Peyer's patch (tissue), 4 donors: Measurements from ENCODE around the gene PSD4. TPM values are rescaled to one million over a fixed set of nuclear protein-coding genes. Genes with fewer than 3 reads are reported as not detected.
A peak's percentile ranks its signal among the peaks of the same experiment; 100 is the strongest.

Source experiments
- DNase-seq, 3 donors: peaks; one replicate each; pipeline ENCODE4 v3.0.0-alpha.2; 2017 to 2019
- H3K27ac ChIP-seq, 4 donors: fragments of 200-600 bp; sonication (generic); one replicate each; pipeline ENCODE4 v1.5.1; 2016 to 2019
- H3K27me3 ChIP-seq, 2 donors: fragments of 200-600 bp; sonication (generic); one replicate each; pipeline ENCODE4 v1.5.1; 2019
- H3K36me3 ChIP-seq, 3 donors: fragments of 200-600 bp; sonication (generic); one replicate each; pipeline ENCODE4 v1.5.1; 2016 to 2019
- H3K4me1 ChIP-seq, 4 donors: fragments of 200-600 bp; sonication (generic); one replicate each; pipeline ENCODE4 v1.5.1; 2016 to 2019
- H3K4me3 ChIP-seq, 4 donors: fragments of 200-600 bp; sonication (generic); 1 replicate in 3 of 4; 2 replicates in 1 of 4; pipeline ENCODE4 v1.5.1; 2016 to 2019; ENCODE audit warnings: mild to moderate bottlenecking in 1 of 4
- H3K9me3 ChIP-seq, 4 donors: fragments of 200-600 bp; sonication (generic); one replicate each; pipeline ENCODE4 v1.5.1; 2016 to 2019; ENCODE audit warnings: mild to moderate bottlenecking in 1 of 4
- POLR2A ChIP-seq, 2 donors: fragments of 450-650 bp; IDR thresholded peaks; one replicate each; pipeline ENCODE4 v1.5.1; 2017; ENCODE audit warnings: antibody characterized with exemption in 2 of 2, mild to moderate bottlenecking in 2 of 2, moderate library complexity in 2 of 2
- total RNA-seq, 4 donors: library from RNA; depleted of rRNA; stranded (reverse); fragments of >200 nt; gene quantifications; one replicate each; pipeline ENCODE4 v1.1.0, GENCODE V29; 2016
- TF ChIP-seq, protein P1 (sequence below), 6 experiments: fragments of 450-650 bp in 4 of 6; fragments of 200-600 bp in 2 of 6; sonication (generic) in 1 of 6; IDR thresholded peaks; one replicate each; pipeline ENCODE4 v1.5.1; 2017 to 2019; ENCODE audit warnings: antibody characterized with exemption in 6 of 6, mild to moderate bottlenecking in 3 of 6, moderate library complexity in 1 of 6

Gene PSD4
- total RNA-seq, 4 donors from 2014 or later = 125 to 284 (median 212) TPM

DNA sequence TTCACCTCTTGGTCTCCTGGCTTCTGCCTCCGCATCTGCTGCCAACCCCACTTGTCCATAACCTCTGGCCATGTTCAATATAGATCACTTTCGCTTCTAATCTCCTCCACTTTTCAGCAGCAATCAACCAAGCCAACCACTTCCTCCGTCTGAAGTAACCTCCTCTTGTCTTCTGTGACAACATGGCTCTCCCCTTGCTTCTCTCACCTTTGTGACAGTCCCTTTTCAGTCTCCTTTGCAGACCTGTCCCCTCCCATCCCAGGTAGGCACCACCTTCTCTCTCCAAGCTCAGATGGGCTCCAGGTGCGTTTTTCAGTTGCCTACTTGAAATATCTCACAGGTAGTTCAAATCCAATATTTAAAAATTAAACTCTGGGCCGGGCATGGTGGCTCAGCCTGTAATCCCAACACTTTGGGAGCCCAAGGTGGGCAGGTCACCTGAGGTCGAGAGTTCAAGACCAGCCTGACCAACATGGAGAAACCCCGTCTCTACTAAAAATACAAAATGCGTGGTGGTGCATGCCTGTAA, 4.7 kb upstream of the PSD4 start:
- no peaks in the 10 kb centered on the region for H3K36me3 ChIP-seq
- peak overlapping the region; percentile 30 to 86 (median 64) for H3K27ac ChIP-seq
- H3K27me3 ChIP-seq = no peaks in the 10 kb centered on the region
- peak overlapping the region in 1 of 4 donors; percentile 6 for H3K4me3 ChIP-seq
- no peaks in the 10 kb centered on the region for H3K9me3 ChIP-seq
- peaks cover 3 to 37% (median 19%) of the 10 kb centered on the region in 4 donors for H3K4me1 ChIP-seq
- no peak for TF ChIP-seq POLR2A (IDR thresholded peaks at IDR 0.05)
- TF ChIP-seq, protein P1, sequence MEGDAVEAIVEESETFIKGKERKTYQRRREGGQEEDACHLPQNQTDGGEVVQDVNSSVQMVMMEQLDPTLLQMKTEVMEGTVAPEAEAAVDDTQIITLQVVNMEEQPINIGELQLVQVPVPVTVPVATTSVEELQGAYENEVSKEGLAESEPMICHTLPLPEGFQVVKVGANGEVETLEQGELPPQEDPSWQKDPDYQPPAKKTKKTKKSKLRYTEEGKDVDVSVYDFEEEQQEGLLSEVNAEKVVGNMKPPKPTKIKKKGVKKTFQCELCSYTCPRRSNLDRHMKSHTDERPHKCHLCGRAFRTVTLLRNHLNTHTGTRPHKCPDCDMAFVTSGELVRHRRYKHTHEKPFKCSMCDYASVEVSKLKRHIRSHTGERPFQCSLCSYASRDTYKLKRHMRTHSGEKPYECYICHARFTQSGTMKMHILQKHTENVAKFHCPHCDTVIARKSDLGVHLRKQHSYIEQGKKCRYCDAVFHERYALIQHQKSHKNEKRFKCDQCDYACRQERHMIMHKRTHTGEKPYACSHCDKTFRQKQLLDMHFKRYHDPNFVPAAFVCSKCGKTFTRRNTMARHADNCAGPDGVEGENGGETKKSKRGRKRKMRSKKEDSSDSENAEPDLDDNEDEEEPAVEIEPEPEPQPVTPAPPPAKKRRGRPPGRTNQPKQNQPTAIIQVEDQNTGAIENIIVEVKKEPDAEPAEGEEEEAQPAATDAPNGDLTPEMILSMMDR (IDR thresholded peaks at IDR 0.05) = no peak
- peak; percentile 18 to 62 (median 50) for DNase-seq

DNA sequence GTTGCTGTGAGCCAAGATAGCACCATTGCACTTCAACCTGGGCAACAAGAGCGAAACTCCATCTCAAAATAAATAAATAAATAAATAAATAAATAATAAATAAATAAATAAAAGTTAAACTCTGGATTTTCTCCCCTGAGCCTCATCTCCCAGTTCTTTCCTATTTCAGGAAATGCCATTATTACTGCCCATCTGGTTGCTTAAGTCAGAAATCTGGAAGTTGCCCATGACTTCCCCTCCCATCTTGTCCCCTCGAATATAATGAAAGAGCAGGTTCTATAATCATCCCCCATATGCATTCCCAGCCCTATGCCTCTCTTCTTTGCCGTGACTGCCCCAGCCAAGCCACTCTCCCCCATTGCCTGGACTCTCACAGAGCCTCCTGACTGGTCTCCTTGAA, 4.2 kb upstream of the PSD4 start:
- no peaks in the 10 kb centered on the region for H3K9me3 ChIP-seq
- H3K4me1 ChIP-seq = peaks cover under 1 to 31% (median 19%) of the 10 kb centered on the region in 4 donors
- H3K27ac ChIP-seq = peak overlapping the region in 1 of 4 donors; percentile 76
- H3K27me3 ChIP-seq = no peaks in the 10 kb centered on the region
- peak in 1 of 3 donors; percentile 25 for DNase-seq
- no peak for TF ChIP-seq POLR2A (IDR thresholded peaks at IDR 0.05)
- TF ChIP-seq, protein P1 (IDR thresholded peaks at IDR 0.05) = no peak
- no peaks in the 10 kb centered on the region for H3K36me3 ChIP-seq
- no peak overlapping the region for H3K4me3 ChIP-seq

DNA sequence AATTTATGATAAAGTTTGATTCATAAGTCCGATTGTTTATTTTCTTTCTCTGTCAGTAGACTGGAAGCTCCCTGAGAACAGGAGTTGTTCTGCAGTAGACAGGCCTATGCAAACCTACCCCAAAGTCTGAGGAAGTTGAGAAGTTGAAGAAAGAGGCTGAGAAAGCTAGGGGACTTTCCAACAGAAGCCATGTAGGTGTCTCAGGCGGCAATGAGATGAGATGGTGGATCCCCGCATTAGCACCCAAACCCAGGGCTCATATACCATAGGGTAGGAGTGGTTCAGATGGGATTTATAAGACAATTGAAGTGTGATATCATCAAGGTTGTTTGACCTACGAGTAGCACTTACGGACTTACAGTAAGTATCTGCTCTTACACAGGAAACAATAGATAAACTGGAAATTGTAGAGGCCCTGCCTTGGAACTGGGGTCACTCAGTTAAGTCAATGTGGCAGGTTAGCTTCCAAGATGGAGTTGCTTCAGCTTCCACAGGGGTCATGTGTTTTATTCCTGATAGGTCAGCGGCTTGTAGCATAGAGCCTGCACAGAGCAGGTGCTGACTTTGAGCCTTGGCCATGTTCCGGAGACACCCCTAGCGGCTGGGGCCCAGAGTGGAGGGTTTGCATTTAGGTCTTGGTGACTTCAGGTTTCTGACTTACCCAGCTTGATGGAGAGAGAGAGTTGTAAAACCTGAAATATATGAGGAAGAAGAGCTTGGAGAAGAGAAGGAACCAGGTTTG, 2.3 kb upstream of the PSD4 start:
- TF ChIP-seq, protein P1 (IDR thresholded peaks at IDR 0.05) = no peak
- no peak for TF ChIP-seq POLR2A (IDR thresholded peaks at IDR 0.05)
- DNase-seq = peak in 2 of 3 donors; percentile 20 to 25
- Histone ChIP-seq H3K4me3 (no peak overlapping the region), H3K4me1 (peaks cover 0 to 22% (median 17%) of the 10 kb centered on the region in 4 donors), H3K36me3 (no peaks in the 10 kb centered on the region), H3K9me3 (no peaks in the 10 kb centered on the region), H3K27ac (no peak overlapping the region), H3K27me3 (no peaks in the 10 kb centered on the region)

DNA sequence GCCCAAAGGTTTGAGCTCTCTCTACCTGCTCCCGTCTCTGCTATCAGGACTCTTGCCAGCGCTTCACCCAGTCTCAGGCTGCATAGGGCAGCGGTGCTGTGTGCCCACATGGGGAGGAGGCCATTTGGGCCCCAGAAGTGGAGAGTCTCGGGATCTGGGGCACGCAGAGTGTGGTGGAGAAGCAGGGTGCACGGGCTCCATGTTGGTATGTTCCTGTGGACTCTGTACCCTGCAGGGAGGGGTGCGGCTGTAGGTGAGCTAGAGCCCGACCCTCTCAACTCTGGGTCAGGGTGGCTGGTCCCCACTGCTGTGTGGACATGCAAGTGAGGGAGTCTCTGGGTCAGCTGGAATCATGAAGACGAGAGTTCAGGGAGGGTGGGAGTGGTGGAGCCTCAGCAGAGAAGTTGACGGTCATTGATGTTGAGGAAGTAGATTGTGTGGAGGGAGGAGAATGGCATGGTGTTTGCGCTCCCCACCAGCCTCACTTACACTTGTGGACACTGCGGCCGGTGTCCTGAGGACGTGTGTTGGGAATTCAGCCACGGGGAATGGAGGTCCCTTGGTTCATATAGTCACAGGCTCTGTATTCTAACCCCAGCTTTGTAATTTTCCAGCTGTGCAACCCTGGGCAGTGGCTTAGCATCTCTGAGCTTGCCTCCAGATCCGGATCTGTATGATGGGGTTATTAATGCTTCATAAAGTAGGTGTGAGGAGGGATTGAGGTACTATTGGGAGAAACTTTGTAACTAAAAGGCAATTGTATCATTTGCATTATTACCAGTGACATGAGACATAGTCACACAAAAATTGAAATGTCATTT, 840 bp upstream of the PSD4 start:
- no peak for TF ChIP-seq POLR2A (IDR thresholded peaks at IDR 0.05)
- TF ChIP-seq, protein P1 (IDR thresholded peaks at IDR 0.05) = no peak
- H3K27ac ChIP-seq = peak overlapping the region; percentile 39 to 91 (median 78)
- no peaks in the 10 kb centered on the region for H3K9me3 ChIP-seq
- DNase-seq = peak in 2 of 3 donors; percentile 45 to 49
- no peaks in the 10 kb centered on the region for H3K36me3 ChIP-seq
- H3K4me1 ChIP-seq = peaks cover 0 to 24% (median 12%) of the 10 kb centered on the region in 4 donors
- no peak overlapping the region for H3K4me3 ChIP-seq
- H3K27me3 ChIP-seq = no peaks in the 10 kb centered on the region

DNA sequence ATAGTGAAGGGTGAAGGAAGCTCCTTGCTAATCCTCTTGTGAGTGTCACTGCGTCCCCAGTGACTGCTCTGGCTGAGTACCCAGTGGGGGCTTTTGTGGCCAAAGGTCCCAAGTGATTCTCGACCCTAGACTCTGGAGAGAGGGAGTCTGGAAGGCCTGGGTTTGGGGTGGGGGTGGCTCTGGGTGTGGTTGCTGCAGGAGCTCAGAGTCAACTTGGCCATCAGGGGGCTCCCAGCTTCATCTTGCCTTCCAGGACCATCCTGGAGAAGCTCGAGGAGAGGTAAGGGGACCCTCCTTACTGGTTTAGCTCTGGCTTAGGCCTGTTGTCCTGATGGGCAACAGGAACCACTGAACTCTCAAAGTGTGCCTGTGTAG, 592 bp downstream of the PSD4 start:
- Histone ChIP-seq H3K36me3 (no peaks in the 10 kb centered on the region), H3K27me3 (no peaks in the 10 kb centered on the region), H3K9me3 (no peaks in the 10 kb centered on the region), H3K4me1 (peaks cover 0 to 23% (median 8%) of the 10 kb centered on the region in 4 donors), H3K27ac (peak overlapping the region; percentile 68 to 91 (median 78)), H3K4me3 (peak overlapping the region; percentile 44 to 59 (median 46))
- TF ChIP-seq, protein P1 (IDR thresholded peaks at IDR 0.05) = no peak
- no peak for TF ChIP-seq POLR2A (IDR thresholded peaks at IDR 0.05)
- peak in 1 of 3 donors; percentile 47 for DNase-seq
